Measurements from ENCODE around the gene SHH. TPM values are rescaled to one million over a fixed set of nuclear protein-coding genes. Genes with fewer than 3 reads are reported as not detected.

Gene SHH
- total RNA-seq, 1 experiment from 2014 or later, result 0.11 TPM

GRCh38 chr7:155843426-155844018, 31.3 kb upstream of the SHH start:
- H3K27ac ChIP-seq (ENCODE audit: low read length), result no peak overlapping the region
- no peaks in the 10 kb centered on the region for H4K20me1 ChIP-seq (ENCODE audit: low read length)
- no TSS peak for BruUV-seq (replicated peaks)
- ChIA-PET CTCF (no interaction called here), POLR2A (ENCODE audit: unreplicated experiment) (no interaction called here)
- no peaks in the 10 kb centered on the region for H3K36me3 ChIP-seq (ENCODE audit: low read depth, low read length)
- no peaks in the 10 kb centered on the region for H3K27me3 ChIP-seq (ENCODE audit: low read length)
- H3K9me2 ChIP-seq (replicated peaks; ENCODE audit: low read length), result no peaks in the 10 kb centered on the region
- H3K4me3 ChIP-seq (ENCODE audit: low read length), result no peak overlapping the region
- DNase-seq (no peak), ATAC-seq (no peak)
- no peak overlapping the region for H2AFZ ChIP-seq (ENCODE audit: low read length)
- H3K4me1 ChIP-seq (ENCODE audit: insufficient read depth, low read length), result peaks cover 15% of the 10 kb centered on the region
- intact Hi-C loops (cut with micrococcal nuclease), result loop anchor here (2.0 kb wide), 1 partner anchor 107 kb away; no protein-coding TSS in a partner anchor
- no peak overlapping the region for H3K9ac ChIP-seq (ENCODE audit: low read length)
- TF ChIP-seq CTCF (conservative IDR thresholded peaks at IDR 0.05; ENCODE audit: low read depth, low read length), result no peak
- TF ChIP-seq EZH2 (IDR thresholded peaks at IDR 0.05; ENCODE audit: low read length, unreplicated experiment), result no peak
- no peak for TF ChIP-seq EZH2phosphoT487 (IDR thresholded peaks at IDR 0.05; ENCODE audit: borderline replicate concordance, low read length)
- no peaks in the 10 kb centered on the region for H3K79me2 ChIP-seq (ENCODE audit: low read length)
- H3K9me3 ChIP-seq (ENCODE audit: low read length), result no peaks in the 10 kb centered on the region
- H3K4me2 ChIP-seq (ENCODE audit: low read length), result peak overlapping the region; percentile 44
- no peaks in the 10 kb centered on the region for H3F3A ChIP-seq (ENCODE audit: low read length, unreplicated experiment)

- no peak overlapping the region for H3K9ac ChIP-seq (ENCODE audit: low read length)
- no TSS peak for BruUV-seq (replicated peaks)
- ATAC-seq (no peak), DNase-seq (no peak)
- H3K36me3 ChIP-seq (ENCODE audit: low read depth, low read length), result no peaks in the 10 kb centered on the region
- H3K9me3 ChIP-seq (ENCODE audit: low read length), result no peaks in the 10 kb centered on the region
- ChIA-PET CTCF (no interaction called here), POLR2A (ENCODE audit: unreplicated experiment) (no interaction called here)
- no peak overlapping the region for H3K4me2 ChIP-seq (ENCODE audit: low read length)
- H3K27me3 ChIP-seq (ENCODE audit: low read length), result no peaks in the 10 kb centered on the region
- H3K27ac ChIP-seq (ENCODE audit: low read length), result no peak overlapping the region
- intact Hi-C loops (cut with micrococcal nuclease), result no loop called here
- no peaks in the 10 kb centered on the region for H3K79me2 ChIP-seq (ENCODE audit: low read length)
- no peak for TF ChIP-seq EZH2 (IDR thresholded peaks at IDR 0.05; ENCODE audit: low read length, unreplicated experiment)
- TF ChIP-seq CTCF (conservative IDR thresholded peaks at IDR 0.05; ENCODE audit: low read depth, low read length), result no peak
- TF ChIP-seq EZH2phosphoT487 (IDR thresholded peaks at IDR 0.05; ENCODE audit: borderline replicate concordance, low read length), result no peak
- no peak overlapping the region for H2AFZ ChIP-seq (ENCODE audit: low read length)
- no peak overlapping the region for H3K4me3 ChIP-seq (ENCODE audit: low read length)
- no peaks in the 10 kb centered on the region for H3F3A ChIP-seq (ENCODE audit: low read length, unreplicated experiment)
- no peaks in the 10 kb centered on the region for H4K20me1 ChIP-seq (ENCODE audit: low read length)
- H3K4me1 ChIP-seq (ENCODE audit: insufficient read depth, low read length), result peaks cover 15% of the 10 kb centered on the region
- no peaks in the 10 kb centered on the region for H3K9me2 ChIP-seq (replicated peaks; ENCODE audit: low read length)
Measured at GRCh38 chr7:155842496-155843265, 30.4 kb upstream of the SHH start.

- Histone ChIP-seq H3K4me2 (ENCODE audit: low read length) (no peak overlapping the region), H4K20me1 (ENCODE audit: low read length) (no peaks in the 10 kb centered on the region), H3K9me2 (replicated peaks; ENCODE audit: low read length) (no peaks in the 10 kb centered on the region), H3K27me3 (ENCODE audit: low read length) (no peaks in the 10 kb centered on the region), H3K9me3 (ENCODE audit: low read length) (no peaks in the 10 kb centered on the region), H3K4me1 (ENCODE audit: insufficient read depth, low read length) (peaks cover 15% of the 10 kb centered on the region), H3K9ac (ENCODE audit: low read length) (no peak overlapping the region), H3K4me3 (ENCODE audit: low read length) (no peak overlapping the region), H3K79me2 (ENCODE audit: low read length) (no peaks in the 10 kb centered on the region), H3F3A (ENCODE audit: low read length, unreplicated experiment) (no peaks in the 10 kb centered on the region), H3K36me3 (ENCODE audit: low read depth, low read length) (no peaks in the 10 kb centered on the region), H3K27ac (ENCODE audit: low read length) (no peak overlapping the region), H2AFZ (ENCODE audit: low read length) (no peak overlapping the region)
- ChIA-PET POLR2A (ENCODE audit: unreplicated experiment) (no interaction called here), CTCF (no interaction called here)
- TF ChIP-seq CTCF (conservative IDR thresholded peaks at IDR 0.05; ENCODE audit: low read depth, low read length) (no peak), EZH2phosphoT487 (IDR thresholded peaks at IDR 0.05; ENCODE audit: borderline replicate concordance, low read length) (no peak), EZH2 (IDR thresholded peaks at IDR 0.05; ENCODE audit: low read length, unreplicated experiment) (no peak)
- no peak for DNase-seq
- ATAC-seq, result no peak
- intact Hi-C loops (cut with micrococcal nuclease), result no loop called here
- BruUV-seq (replicated peaks), result no TSS peak
Measured at GRCh38 chr7:155840909-155841308, 28.6 kb upstream of the SHH start.
